ENCODE data around the gene COX10.

The COX10 gene

DNA sequence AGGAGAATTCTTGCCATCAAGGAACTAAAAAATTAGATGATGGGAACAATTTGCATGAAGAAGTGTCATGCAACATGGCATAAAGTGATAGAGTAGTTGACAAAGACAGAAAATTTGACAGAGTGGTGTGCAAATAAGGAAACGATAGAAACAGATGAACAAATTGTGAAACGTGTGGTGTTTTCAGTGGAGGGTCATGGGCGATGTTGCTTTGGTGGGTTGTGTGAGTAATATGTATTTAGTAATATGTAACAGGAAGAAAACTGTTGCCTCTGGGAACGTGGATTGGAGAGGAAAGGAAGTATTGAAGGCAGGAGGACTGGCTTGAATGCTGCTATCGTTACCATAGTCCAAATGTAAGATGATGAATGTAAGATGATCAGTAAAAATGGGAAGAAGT lies 3.6 kb downstream of the COX10 start:
- no peak for FAIRE-seq

DNA sequence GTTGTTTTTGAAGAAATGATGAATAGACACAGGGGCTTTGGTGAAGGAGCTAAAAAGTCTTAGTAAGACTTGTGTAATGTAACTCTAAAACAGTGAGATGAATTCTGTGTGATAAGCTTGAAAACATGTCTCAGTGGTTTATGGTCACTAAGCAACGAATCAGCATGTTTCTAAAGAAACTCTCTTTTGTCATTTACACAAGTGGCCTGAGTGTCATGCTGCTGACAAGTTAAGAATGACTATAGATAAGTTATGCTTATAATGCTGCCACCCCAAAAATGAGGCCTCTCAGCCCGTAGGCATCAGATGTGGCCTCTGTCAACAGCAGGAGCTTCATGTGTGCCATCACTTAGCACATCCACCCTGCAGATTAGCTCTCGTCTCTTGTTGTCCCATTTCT lies 8.7 kb downstream of the COX10 start:
- no peak for FAIRE-seq

DNA sequence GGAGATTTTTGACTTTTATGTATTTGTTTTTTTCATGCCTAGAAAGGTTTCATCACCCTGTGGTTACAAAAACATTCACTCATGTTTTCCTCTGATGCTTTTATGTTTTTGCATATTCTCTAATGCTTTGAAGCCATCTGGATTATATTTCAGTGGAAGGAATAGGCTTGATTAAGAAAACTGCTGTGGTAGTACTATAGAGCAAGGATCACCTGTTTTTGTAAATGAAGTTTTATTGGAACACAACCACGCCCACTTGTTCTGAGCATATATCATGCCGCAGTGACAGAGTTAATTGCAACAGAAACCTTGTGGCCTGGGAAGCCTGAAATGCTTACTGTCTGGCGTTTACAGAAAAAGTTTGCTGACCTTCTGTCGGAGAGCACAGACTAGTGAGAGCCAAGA lies 11.5 kb downstream of the COX10 start:
- no peak for FAIRE-seq

DNA sequence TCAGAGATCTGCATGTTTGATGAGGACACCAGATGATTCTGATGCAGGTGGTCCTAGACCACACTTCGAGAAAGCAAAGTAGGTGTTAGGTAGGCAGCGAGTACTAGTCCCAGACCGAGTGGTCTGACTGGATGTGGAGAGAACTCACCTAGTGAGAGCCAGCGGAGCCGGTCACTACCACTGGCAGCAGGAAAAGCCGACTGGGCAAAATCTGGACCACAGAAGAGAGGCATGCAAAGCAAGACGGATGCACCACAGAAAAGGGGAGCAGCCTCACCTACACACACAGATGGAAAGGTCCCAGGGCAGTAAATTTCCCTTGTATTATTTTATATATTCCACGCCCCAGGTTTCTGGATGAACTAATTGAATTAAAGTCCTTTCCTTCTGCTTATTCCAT lies 13.5 kb downstream of the COX10 start:
- FAIRE-seq: no peak

DNA sequence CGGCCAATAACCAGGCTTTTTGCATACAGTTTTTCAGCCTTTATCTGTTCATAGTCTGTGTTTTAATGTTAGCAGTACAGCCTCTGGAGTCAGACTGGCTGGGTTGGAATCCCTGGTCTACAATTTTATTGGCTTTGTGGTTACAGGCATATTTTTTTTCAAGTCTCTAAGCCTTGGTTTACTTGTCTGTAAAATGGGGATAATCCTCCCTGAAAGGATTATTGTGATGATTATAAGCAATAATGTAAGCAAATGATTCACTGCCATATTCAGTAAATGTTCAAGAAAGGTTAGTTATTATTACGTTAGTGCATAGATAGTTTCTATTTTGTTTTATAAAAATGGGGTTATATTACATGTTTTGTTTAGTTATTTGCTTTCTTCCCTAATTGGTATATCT lies 15.7 kb downstream of the COX10 start:
- no peak for FAIRE-seq

DNA sequence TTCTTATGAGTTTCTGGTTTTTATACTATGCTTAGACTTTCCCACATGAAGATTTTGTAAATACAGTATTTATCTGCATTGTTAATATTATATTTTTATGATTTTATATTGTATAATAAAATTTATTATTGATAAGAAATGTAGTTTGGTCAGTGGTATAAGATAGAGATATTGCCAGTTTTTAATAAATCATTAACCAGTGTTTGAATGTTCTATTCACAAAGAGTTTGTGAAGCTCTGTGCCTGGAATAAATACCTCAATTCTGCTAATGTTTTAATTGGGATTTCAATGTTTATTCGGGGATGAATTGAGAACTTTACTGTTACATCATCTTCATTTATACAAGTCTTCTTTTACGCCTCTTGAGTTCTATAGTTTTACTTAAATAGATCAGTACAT lies 16.9 kb downstream of the COX10 start:
- peak; percentile 69 for FAIRE-seq

- no peak for FAIRE-seq
These were observed 19.9 kb downstream of the COX10 start for GRCh38 chr17:14089179-14089578.

GRCh38 chr17:14091367-14091766 lies 22.1 kb downstream of the COX10 start:
- no peak for FAIRE-seq

DNA sequence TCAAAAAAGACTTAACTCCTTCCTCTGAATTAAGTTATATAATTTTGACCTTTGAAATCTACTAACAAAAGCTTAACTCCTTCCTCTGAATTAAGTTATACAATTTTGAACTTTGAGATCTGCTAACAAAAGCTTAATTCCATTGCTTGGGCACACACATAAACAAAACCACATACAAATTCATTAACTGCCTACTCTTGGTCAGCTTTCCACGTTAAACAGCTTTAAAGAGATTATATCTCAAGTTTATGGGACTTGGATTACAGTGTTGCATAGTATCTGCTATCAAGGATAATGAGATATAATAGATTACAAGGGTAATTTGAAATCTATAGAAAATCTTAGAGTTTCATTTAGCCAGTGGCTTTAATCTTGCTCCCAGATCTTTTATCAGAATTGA lies 23.5 kb downstream of the COX10 start:
- no peak for FAIRE-seq

GRCh38 chr17:14094676-14095601 lies 25.6 kb downstream of the COX10 start:
- no peak for FAIRE-seq

- FAIRE-seq: no peak
These were observed 26.3 kb downstream of the COX10 start for GRCh38 chr17:14095631-14096030.

- no peak for FAIRE-seq
These were observed 28.9 kb downstream of the COX10 start for GRCh38 chr17:14098246-14098645.

DNA sequence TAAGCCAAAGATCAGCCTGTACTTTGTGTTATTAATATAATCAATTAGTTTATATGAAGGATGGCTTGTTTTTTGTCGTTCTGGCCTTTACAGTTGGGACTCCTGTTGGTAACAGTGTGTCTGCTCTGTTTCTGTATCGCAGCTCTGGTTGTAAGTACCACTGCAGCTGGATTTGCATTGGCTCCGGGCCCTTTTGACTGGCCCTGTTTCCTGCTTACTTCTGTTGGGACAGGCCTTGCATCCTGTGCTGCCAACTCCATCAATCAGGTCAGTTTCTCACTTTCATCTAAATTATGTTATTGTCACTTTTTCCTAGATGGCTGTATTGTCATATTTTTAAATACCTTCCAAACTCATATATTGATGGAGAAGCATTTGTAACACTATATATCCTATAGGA lies 32.7 kb downstream of the COX10 start:
- no peak for FAIRE-seq

GRCh38 chr17:14103836-14104235 lies 34.5 kb downstream of the COX10 start:
- FAIRE-seq: no peak

- peak; percentile 25 for FAIRE-seq
These were observed 35.4 kb downstream of the COX10 start for GRCh38 chr17:14104734-14105133.

- no peak for FAIRE-seq
These were observed 38.6 kb downstream of the COX10 start for GRCh38 chr17:14107889-14108288.

DNA sequence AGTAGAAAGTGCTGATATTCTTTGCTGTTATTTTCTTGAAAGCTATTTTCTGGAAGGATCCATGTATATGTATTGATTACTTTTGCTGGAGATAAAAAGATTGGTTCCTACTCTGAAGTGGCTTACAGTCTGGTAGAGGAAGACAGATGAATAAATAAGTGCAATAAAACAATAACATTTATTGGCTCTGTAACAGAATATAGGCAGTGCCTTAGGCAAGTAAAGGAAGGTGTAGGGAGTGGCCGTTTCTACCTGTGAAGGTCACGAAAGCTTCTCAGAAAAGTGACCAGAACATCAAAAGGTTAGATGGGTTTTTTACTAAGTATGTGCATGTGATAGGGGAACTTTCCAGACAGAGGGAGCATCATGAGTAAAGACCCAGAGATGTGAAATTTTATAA lies 43.1 kb downstream of the COX10 start:
- no peak for FAIRE-seq

DNA sequence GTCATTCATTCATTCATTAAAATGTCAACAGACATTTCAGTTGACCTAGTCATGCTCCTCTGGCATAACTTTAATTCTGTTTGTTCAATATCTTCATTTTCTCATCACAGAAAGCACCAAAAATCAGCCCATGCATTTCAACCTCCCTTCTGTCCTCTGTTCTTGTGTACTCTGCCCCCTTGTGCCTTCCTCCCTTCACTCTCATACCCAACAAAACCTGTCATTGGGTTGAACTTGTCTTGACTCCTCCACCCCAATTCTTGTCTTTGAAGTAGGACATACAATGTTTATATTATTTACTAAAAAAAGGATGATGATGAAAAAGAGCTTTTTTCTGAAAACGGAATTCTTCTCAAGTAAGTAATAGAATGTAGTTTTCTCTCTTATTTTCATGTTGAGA lies 43.8 kb downstream of the COX10 start:
- no peak for FAIRE-seq

DNA sequence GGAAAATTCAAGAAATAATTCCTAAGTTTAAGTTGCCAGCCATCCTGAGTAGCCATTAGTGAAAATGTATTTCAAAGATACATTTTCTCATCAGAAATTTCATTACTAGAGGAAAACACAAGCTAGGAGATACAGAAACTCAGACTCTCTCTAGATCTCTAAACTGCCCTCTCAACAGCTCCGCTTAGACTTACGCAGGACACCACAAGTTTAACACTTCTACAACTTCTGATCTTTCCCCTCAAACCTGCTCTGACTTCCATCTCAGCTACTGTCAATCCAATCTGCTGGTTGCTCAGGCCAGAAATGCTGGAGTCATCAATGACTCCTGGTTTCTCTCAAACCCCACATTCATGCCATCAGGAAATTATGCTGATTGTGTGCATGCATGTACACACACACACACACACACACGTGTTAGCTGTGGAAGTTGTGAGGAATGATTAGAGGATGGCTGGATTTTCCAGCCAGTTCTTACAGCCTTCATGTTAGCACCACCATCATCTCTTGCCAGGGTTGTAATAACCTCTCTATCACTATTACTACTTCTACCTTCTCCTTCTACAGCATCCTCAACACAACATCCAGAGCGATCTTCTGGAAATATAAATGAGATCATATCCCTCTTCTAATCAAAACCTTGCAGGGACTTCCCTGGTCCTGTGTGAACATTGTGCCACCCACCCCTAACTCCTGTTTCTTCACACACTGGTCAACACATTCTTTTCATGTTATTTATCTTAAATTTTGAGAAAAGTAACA lies 47.1 kb downstream of the COX10 start:
- no peak for FAIRE-seq

DNA sequence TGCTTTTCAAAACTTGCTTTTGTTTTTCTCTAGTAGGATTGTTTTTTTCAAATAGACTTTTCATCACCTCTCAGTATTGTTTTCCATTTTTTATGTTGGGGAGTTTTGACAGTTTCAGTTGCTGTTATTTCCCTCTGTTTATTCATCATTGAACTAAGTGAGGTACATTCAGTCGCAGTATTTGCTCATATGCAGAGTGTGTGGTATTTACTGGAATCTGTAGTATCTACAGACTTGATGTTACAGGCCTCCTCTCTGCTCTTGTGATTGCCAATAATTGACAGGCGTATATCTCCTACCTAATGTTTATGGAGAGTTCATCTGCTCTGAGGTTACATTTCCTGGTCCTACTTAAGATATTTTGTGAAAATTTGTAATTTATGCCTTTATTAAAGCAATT lies 49.6 kb downstream of the COX10 start:
- FAIRE-seq: no peak

- no peak for FAIRE-seq
These were observed 50.2 kb downstream of the COX10 start for GRCh38 chr17:14119546-14119945.

GRCh38 chr17:14121952-14122351 lies 52.6 kb downstream of the COX10 start:
- no peak for FAIRE-seq

DNA sequence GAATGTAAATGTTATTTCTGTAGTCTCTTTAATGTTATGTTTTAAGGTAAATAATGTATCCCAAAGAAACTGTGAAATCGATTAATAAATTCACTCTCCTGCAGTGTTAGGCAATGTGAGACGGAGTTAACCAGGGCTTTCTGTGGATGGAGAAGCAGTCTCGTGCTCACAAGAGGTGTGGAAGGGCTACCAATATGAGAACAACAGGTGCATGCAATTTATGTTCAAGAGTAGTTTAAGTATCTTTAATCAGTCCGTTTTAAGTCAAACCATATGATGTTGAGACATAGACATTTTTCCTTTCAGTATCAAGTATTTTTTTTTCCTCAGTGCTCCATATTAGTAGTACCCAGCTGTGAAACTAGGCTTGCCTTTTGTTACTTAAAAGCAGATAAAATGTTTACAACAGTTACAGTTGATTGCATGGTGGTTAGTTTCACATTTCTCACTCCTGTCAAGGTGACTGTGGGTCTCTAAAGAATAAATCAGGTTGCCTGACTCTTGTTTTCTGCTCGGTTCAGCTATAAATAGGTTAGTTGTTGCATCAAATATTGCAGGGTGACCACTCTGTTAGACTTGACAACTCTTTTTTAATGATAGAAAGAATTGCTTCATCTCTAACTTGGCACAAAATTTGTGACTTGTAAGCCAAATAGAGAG lies 54.4 kb downstream of the COX10 start:
- no peak for FAIRE-seq

GRCh38 chr17:14124854-14125253 lies 55.5 kb downstream of the COX10 start:
- no peak for FAIRE-seq

Measured in G401.6 (cell line).